ENCODE results near the gene SPACA6.

Gene SPACA6

DNA sequence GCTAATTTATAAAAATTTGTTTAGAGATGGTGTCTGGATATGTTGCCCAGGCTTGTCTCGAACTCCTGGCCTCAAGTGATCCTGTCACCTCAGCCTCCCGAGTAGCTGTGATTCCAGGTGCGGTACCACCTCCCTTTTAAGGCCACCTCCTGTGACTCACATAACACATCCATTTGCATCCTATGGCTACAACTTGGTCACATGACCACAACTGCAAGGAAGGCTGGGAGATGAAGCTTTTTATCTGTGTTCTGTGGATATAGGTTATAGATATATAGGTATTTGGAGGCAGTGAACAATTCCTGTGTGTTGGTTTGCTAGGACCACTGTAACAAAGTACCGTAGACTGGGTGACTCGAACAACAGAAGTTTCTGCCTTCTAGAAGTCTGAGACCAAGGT, 6.0 kb downstream of the SPACA6 start:
- no peak for DNase-seq (ENCODE audit: extremely low read depth, low read depth)
- TF ChIP-seq, protein P1, sequence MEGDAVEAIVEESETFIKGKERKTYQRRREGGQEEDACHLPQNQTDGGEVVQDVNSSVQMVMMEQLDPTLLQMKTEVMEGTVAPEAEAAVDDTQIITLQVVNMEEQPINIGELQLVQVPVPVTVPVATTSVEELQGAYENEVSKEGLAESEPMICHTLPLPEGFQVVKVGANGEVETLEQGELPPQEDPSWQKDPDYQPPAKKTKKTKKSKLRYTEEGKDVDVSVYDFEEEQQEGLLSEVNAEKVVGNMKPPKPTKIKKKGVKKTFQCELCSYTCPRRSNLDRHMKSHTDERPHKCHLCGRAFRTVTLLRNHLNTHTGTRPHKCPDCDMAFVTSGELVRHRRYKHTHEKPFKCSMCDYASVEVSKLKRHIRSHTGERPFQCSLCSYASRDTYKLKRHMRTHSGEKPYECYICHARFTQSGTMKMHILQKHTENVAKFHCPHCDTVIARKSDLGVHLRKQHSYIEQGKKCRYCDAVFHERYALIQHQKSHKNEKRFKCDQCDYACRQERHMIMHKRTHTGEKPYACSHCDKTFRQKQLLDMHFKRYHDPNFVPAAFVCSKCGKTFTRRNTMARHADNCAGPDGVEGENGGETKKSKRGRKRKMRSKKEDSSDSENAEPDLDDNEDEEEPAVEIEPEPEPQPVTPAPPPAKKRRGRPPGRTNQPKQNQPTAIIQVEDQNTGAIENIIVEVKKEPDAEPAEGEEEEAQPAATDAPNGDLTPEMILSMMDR (IDR thresholded peaks at IDR 0.05; ENCODE audit: low read depth, low read length), result no peak

DNA sequence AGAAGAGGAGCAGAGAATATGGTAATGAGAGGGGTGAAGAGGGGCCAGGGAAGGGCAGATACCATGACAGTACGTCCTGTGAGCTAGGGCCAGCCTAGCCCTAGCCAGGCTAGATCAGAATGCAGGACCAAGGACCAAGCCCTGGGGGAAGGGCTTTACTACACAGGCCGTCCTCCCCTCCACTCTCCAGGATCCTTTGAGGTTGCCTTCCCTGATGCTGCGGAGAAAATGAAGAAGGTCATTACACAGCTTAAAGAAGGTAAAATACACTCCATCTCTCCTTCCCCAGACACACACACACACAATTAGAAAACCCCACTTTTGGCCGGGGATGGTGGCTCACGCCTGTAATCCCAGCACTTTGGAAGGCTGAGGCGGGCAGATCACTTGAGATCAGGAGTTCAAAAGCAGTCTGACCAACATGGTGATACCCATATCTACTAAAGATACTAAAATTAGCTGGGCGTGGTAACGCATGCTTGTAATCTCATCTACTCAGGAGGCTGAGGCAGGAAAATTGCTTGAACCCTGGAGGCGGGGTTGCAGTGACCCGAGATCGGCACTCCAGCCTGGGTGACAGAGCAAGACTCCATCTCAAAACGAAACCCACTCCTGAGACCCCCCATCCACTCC, 8.5 kb downstream of the SPACA6 start:
- no peak for DNase-seq (ENCODE audit: extremely low read depth, low read depth)
- TF ChIP-seq, protein P1 (IDR thresholded peaks at IDR 0.05; ENCODE audit: low read depth, low read length), result no peak

DNA sequence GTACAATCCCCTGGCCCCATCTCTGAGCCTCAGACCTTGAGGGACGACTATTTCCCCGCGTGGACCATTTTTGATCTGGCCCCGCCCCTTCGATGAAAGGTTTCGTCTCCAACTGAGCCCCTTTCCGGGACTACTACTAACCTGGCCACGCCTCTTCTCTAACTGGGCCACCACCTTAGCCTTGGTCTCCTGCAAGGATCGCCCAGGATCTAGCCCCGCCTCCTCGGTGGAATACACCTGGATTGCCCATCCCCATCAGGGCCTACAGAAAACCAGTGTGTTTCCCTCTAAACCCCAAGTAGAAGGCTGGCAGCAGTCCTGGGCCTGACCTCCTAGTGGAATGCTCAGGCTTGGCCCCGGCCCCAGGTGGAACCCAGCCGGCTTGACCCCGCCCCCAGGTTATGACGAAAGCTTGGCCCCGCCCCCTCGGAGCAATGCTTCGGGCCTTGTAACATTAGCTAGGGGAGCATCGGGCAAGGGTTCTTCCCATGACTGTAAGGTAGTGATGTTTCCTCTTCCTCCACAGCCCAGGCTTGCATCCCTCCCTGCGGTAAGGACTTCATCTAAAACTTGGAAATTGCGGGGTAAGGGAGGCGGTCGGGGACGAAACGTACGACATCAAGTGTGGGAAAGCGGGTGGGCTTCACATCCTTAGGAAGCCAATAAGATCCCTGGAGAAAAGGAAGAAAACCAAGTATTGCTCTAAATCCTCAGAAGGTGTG, 9.1 kb downstream of the SPACA6 start:
- TF ChIP-seq, protein P1 (IDR thresholded peaks at IDR 0.05; ENCODE audit: low read depth, low read length), result no peak
- DNase-seq (ENCODE audit: extremely low read depth, low read depth), result no peak

DNA sequence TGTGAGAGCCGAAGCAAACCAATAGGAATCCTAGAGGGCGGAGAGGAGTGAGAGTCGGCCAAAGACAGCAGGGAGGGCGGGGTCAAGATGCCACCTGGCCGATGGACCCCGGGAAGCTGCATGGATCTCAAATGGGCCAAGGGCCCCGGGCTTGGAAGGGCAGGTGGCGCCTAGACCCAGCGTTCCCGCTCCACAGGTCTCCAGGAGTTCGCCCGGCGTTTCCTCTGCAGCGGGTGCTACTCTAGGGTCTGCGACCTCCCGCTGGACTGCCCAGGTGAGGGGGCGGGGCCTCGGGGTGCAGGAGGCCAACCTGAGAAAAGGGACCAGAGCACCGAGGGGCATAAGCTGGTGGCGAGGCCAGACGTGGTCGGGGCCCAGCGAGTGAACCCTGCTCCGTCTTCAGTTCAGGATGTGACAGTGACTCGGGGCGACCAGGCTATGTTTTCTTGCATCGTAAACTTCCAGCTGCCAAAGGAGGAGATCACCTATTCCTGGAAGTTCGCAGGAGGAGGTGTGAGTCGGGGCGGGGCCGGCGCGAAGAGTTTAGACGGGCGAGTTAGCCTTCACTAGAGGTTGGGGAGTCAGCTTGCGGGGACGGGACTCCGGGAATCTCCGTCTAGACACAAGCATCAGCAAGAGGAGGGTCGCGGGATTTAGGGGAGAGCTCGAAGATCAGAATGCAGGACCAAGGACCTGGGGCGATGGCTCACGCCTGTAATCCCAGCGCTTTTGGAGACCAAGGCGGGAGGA, 9.9 kb downstream of the SPACA6 start:
- no peak for DNase-seq (ENCODE audit: extremely low read depth, low read depth)
- TF ChIP-seq, protein P1 (IDR thresholded peaks at IDR 0.05; ENCODE audit: low read depth, low read length), result no peak

DNA sequence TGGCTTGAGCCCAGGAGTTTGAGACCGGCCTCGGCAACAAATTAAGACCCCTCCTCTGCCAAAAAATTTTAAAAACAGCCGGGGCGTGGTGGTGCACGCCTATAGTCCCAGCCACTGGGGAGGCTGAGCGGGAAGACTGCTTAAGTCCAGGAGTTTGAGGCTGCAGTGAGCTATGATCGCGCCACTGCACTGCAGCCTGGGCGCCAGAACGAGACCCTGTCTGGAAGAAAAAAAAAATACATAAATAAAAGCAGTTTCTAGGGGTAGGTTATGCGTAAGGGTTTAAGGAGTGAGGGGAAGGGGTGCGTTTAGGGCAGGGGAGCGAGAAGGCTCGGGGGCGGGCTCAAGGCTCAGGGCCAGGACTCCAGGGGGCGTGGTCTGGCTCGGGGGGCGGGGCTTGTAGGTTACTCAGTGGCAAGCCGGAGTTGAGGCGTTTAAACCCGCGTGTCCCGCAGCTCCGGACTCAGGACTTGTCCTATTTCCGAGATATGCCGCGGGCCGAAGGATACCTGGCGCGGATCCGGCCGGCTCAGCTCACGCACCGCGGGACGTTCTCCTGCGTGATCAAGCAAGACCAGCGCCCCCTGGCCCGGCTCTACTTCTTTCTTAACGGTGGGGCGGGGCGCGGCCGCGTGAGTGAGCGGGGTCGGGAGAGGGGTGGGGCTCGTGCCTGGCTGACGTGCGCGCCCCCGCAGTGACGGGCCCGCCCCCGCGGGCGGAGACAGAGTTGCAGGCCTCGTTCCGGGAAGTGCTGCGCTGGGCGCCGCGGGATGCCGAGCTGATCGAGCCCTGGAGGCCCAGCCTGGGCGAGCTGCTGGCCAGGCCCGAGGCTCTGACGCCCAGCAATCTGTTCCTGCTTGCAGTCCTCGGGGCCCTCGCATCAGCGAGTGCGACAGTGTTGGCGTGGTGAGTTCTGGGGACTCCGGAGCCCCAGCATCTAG, 10.7 kb downstream of the SPACA6 start:
- DNase-seq (ENCODE audit: extremely low read depth, low read depth), result peak; percentile 79
- TF ChIP-seq, protein P1 (IDR thresholded peaks at IDR 0.05; ENCODE audit: low read depth, low read length), result peak; percentile 54

DNA sequence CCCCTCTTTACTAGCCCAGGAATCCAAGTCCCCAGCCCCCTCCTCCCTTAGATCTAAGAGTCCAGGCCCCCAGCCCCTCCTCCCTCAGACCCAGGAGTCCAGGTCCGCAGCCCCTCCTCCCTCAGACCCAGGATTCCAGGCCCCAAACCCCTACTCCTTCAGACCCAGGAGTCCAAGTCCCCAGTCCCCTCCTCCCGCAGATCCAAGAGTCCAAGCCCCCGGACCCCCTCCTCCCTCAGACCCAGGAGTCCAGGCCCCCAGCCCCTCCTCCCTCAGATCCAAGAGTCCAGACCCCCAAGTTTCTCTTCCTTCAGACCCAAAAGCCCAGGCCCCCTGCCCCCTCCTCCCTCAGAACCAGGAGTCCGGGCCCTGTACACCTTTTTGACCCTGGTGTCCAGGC, 11.5 kb downstream of the SPACA6 start:
- TF ChIP-seq, protein P1 (IDR thresholded peaks at IDR 0.05; ENCODE audit: low read depth, low read length), result no peak
- no peak for DNase-seq (ENCODE audit: extremely low read depth, low read depth)

All from AG09319 (cell line).